Ammon's horn (tissue), 1 donor: ENCODE results near the gene ENO1.
"Not testable (repeated sequence)": the region's sequence is repeated elsewhere in the genome, so short reads cannot be mapped to it uniquely, and the experiment has no call there.

ENCODE experiments used
- DNase-seq: peaks from one replicate; pipeline ENCODE4 v3.0.0-alpha.2; 2016; ENCODE audit warnings: low spot score

ENO1 gene

DNA sequence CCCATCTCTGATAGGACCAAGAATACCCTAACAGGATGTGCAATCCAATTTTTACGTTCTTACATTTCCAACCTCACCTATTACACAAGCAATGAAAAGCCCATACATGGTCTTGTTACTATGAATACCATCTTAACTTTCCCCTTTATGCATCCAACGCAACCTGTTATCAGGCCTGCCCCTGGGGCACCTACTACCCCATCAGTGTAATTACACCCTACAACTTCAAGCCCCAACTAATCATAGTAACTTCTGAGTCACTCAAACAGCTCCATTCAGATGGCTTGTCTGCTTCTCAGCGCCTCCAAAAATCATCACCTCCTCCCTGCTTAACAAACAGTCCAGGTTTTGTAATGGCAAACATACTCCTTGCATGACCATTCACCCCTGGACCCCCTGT lies 18.3 kb upstream of the ENO1 start:
- DNase-seq = not testable (repeated sequence)

DNA sequence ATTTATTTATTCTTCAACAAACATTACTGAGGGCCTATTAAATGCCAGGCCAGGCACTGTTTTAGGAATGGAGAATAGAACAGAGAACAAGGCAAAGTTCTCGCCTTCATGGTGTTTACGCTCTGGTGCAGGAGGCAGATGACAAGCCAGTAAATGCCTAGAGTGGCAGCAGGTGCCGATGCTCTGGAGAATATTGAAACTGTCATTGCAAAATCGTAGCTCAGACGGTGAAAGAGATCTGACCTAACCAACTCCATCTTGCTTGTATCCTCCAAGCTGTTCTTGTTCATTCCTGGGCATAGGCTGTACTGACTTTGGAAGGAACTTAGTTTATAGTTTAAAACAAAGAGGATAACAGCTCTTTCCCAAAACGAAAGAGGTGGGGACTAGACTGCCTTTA lies 13.5 kb upstream of the ENO1 start:
- DNase-seq = no peak

DNA sequence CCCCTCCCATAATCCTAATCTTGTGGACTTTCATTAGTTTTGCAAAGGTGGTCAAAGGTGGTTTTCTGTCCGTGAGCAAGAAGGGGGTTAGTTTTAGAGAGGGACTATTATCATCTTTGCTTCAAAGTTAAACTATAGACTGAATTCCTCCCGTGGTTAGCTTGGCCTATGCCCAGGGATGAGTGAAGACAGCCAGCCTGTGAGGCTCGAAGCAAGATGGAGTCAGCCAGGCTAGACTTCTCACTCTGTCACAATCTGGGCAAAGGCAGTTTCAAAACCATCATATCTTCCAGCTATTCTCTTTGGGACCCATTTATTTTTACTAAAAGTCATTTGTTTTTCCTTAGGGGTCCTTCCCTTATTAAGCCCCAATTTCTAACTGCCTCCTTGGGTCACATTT lies 12.9 kb upstream of the ENO1 start:
- no peak for DNase-seq

DNA sequence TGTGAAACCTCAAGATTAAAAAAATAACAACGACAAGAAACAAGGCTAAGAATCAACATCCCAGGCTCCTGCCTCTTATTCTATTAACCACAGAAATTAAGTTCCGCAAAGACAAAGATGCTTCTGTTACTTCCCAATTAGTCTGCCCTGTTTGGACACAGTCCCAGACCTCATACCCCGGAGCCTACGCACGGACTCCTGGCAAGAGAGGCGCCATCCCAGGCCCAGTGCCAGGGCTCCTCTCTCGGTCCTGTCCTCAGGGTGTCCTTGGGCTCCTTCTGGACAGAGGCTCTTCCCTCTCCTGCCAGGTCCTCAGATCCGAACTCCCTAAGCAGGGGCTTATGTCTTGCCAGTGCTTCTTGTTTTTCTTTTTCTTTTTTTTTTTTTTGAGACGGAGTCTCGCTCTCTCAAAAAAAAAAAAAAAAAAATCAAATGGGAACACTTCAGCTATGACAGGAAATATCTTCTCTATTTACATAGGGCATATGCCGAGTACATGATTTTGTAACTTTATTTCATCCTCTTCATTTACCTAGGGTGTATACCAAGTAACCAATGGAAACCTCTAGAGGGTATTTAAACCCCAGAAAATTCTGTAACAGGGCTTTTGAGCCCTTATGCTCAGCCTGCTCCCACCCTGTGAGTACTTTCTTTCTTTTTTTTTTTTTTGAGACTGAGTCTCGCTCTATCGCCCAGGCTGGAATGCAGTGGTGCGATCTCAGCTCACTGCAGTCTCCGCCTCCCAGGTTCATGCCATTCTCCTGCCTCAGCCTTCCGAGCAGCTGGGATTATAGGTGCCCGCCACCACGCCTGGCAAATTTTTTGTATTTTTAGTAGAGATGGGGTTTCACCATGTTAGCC lies 11.7 kb upstream of the ENO1 start:
- DNase-seq = peak; percentile 92

DNA sequence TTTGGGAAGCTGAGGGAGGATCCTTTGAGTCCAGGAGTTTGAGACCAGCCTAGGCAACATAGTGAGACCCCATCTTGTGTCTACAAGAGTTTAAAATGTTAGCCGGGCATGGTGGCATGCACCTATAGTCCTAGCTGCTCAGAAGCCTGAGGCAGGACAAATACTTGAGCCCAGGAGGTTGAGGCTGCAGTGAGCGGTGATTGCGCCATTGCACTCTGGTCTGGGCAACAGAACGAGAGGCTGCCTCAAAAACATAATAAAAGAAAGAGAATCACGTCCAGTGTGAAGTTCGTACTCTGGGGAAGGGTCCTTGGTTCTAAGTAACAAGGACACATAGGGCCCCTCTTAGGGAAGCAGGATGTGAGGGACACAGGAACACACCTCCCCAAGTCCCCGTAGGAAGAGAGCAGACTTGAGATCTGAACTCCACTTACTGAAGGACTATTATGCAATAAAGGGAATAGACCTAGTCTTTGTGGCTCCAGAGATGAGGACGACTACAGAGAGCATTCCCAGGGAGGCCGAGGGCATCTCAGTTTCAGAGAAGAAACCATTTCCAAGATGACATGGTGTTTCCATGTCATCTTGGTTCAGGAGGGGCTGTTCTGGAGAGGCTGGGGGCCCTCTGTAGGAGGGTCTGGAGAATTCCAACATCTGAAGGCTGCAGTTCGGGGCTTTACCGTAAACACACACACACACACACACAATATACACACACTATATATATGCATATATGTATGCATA lies 10.8 kb upstream of the ENO1 start:
- no peak for DNase-seq

DNA sequence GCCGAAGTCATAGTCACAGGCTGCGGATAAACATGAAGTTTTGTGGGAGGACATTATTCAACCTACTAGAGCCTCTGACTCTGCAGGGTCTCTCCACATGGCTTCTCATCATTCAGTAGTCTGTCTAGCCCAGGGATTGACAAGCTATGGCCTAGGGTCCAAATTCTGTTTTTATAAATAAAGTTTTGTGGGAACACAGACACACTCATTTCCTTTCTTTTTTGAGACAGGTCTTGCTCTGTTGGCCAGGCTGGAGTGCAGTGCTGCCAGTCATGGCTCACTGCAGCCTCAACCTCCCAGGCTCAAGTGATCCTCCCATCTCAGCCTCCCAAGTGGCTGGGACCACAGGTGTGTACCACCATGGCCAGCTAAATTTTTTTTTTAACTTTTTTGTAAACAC lies 8.1 kb upstream of the ENO1 start:
- DNase-seq = no peak

DNA sequence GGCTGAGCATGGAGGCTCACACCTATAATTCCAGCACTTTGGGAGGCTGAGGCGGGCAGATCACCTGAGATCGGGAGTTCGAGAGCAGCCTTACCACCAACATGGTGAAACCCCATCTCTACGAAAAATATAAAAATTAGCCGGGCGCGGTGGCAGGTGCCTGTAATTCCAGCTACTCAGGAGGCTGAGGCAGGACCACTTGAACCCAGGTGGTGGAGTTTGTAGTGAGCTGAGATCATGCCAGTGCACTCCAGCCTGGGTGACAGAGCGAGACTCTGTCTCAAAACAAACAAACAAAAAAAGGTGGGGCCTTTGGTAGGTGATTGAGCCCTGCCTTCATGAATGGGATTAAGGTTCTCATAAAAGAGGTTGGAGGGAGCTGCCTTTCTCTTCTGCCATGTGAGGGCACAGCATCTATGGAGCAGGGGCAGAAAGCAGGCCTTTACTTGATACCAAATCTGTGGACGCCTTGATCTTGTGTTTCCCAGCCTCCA lies 7.6 kb upstream of the ENO1 start:
- not testable (repeated sequence) for DNase-seq

DNA sequence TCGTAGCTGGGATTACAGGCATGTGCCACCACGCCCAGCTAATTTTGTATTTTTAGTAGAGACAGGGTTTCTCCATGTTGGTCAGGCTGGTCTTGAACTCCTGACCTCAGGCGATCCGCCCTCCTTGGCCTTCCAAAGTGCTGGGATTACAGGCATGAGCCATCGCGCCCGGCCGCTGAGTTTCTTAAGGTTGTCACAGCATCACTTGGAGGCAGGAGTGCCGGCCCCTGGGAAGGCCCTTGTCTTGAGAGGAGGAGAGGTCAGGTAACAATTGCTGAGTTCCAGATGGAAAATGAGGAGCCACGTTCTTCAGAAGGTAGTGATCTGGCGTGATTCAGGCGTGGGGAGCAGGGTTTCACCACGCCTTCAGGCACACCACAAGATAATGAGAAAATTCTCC lies 5.6 kb upstream of the ENO1 start:
- DNase-seq = not testable (repeated sequence)

DNA sequence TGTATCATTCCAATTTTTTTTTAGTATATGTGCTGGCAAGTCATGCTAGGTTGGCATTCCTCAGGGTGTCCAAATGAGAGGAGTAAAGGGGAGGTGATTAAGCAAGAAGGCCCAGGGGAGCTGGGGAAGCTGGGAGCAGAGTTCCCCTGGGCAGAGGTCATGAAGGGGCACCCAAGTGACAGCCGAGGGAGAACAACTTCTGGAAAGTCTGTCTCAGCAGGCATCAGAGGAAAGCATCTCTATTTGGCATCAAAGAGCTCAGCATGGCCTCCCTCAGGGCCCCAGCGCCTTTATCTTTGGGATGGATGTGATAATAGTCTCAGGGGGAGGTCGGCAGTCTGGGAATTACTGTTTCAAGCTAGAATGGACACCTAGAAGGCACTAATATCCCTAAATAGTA lies 5.0 kb upstream of the ENO1 start:
- no peak for DNase-seq

DNA sequence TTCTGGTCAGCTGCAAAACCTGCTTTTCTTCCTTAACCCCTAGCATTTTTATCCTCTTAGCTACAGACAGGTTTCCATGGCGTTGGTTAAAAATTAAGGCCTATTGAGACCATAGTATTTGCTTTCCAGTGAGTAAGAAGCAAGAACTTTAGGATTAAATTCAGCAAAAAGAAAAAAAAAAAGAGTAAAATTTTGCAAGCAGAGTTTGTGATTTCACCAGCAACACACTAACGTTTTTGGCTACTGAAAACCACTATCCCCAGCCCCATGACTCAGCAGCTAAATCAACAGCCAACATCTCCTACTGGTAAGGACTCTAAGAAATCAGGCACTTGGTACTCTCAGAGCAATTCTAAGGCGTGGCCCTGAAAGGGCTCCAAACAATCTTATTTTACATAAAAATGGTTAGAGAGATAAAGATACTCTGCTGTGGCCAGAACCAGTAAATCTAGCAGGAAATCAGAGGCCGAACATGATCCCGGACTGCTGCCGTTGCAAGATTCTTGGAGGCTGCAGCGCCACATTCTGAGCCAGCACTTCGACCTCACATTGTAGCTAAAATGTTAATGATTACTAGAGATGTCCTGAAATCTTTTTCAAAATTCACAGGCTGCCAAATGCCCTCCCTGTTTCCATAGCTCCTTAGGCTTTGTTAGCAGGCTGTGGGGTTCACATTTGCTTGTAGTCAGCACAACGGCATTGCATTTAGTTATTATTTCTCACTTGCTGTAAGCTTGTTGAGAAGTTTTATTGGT lies 1.6 kb upstream of the ENO1 start:
- peak; percentile 52 for DNase-seq

DNA sequence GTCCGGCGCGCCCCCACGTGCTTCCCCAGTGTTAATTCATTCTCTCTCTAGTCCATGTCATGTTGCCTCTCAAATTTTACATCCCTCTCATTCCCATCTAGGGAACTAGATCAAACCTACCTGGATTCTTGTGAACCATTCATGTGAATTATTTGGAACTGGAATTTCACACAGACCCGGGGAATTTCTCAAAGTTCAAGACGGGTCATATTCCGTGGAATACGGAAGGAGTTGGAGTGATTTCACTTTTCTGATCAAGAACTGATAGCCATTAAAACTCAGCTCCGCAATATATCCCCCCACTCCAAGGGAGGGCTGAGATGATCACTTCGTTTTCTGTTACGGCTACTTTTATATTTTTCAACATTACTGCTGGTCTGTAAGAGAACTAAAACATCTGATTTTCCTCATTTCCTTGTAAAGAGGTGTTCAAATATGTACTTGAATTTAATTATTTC lies 1.0 kb upstream of the ENO1 start:
- DNase-seq = no peak

DNA sequence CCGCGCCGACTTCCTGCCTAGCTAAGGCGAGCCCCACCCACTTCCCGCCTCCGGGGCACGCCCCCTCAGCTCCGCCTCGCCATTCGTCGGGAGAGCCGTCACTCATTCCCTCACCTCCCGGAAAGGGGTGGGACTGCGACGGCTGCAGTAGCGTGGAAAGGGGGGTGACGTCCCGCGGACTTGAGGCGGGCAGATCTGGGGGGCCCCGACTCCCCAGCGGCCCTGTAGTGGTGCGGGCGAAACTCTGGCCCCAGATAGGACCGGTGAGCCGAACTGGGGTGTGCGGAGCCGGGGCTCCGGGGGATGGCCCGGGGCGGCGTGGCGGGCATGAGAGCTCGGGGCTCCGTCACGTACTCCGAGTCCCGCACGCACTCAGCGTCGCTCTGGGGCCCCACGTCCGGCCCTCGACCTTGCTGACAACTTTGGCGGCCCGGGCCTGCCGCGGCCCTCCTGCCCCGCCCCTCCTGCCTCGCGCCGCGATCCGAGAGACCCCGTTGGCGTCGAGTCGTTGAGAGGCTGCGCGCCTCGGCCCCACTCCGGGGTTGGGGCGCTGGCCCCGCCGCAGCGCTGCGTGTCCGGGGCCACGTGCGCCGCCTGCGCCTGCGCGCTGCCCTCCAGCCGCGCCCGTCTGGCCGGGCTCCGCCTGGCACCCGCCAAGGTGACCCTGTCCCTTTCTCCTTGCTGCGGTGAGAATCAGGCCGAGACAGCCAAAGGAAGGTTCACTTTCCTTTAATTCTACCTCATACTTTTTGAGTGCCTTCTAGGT lies 395 bp upstream of the ENO1 start:
- DNase-seq = peak; percentile 99

DNA sequence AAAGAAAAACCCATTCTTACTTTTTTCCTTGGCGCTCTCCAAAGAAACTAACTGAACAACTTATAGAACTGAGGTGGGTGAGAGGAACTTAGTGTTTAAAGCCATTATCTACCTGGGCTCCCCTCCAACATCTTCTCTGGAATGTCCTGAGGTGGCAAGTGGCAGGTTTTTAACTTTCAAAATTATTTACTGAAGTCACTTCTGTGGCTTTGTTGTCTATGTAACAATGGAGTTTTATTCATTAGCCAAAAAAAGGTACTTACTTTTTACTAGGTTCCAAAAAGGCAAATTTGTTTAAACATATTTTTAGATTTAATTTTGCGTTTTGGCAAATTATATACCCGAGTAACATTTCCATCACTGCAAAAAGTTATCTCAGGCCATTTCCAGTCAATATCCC lies 2.4 kb downstream of the ENO1 start:
- no peak for DNase-seq

DNA sequence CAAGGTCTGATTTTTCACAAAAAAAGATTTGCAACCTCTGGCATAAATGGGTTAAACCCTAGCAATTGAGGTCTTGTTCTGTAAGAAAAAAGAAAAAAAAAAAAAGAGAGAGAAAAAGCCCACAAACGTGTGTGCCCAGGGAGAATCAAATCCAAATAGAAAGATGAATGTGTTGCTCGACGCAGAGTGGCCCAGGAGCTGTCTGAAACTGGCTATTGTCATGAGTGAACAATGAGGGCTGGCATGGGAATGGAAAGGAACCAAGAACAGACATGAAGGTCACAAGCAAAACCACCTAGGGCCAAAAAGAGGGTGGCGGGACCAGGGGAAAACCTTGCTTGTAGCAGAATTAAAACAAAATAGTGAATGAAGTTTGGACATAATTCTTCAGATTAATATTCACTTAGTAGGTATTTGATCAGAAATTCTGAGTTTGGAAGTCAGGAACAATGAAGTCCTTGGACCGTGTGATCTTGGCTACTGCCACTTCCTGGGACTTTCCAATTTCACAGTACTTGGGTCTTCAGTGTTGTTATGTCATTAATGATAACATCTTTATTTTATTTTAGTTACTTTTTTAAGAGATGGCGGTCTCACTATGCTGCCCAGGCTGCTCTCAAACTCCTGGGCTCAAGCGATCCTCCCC lies 3.1 kb downstream of the ENO1 start:
- DNase-seq = peak; percentile 71

DNA sequence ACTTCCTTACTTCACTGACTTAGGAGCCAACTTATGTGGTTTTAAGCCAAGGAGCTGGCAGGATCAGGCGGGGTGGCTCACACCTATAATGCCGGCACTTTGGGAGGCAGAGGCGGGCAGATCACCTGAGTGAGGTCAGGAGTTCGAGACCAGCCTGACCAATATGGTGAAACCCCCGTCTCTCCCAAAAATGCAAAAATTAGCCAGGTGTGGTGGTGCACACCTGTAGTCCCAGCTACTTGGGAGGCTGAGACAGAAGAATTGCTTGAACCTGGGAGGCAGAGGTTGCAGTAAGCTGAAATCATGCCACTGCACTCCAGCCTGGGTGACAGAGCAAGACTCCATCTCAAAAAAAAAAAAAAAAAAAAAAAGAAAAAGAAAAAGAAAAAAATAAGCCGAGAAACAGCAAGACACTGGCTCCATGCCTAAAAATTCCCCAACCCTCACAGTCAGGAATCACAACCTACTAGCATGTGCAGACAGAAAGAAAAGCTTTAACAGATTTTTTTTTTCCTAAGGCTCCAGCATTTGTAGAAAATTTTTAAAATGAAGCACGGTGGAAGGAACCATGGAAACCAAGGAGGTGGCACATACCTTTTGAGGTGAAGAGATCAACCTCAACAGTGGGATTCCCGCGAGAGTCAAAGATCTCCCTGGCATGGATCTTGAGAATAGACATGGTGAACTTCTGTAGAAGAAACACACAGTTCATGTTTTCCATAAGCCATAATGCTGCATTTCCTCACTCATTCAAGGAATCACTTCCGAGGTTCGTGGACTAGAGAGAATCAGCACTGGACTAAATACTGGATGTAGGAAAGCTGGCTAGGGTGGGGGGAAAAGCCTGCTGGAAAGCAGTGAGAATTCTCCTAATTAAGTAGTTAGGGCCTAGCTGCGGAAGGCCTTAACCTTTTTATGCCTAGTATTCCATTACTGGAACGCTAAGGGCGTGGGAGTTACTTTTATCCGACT lies 4.0 kb downstream of the ENO1 start:
- DNase-seq = no peak

DNA sequence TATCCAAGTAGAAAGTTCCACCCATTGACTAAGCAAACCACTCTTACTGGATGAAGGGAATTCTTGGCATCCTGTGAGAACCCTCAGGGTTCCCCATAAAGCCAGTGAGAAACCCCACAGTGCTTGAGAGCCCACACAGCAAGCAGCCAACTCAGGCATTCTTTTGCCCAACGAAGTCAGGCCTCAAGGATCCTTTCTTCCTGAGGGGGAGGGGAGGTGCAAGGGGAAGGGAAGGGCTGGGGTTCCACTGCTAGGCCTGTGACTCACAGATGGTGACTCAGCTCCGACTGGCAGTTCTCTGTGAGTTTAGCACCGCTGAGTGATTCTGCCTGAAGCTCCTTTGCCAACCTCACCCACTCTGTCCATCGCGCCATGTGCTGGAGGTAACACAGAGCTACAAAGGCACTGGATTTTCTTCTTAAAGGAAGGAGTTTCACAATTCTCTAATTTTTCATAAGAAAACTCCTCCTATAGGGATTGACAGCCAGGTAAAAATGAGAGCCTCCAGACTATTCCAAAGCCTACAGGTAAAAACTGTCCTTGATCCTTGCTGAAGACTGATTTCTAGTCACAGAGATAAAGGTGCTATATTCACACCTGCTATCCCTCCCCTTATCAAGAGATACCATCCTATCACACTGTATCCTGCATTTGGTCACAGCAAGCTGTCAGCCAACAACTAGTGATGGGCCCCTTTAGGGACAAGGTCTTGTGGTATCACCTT lies 4.8 kb downstream of the ENO1 start:
- peak; percentile 89 for DNase-seq

DNA sequence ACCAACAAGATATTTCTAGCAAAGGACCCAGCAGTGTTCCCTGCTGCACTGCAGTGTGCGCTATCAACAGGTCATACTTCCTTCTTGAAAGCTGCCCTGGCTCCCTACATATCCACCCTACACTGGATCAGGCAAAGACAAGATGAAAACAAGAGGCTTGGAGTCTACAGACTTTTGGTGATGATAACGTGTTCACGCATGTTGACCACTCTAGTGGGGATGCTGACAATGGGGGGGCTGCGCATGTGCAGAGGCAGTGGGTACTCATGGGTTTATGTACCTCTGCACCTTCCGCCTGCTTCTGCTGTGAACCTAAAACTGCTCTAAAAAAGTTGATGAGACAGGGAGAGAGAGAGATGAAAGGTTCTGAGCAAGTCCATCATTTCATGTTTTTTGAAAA lies 5.5 kb downstream of the ENO1 start:
- no peak for DNase-seq

DNA sequence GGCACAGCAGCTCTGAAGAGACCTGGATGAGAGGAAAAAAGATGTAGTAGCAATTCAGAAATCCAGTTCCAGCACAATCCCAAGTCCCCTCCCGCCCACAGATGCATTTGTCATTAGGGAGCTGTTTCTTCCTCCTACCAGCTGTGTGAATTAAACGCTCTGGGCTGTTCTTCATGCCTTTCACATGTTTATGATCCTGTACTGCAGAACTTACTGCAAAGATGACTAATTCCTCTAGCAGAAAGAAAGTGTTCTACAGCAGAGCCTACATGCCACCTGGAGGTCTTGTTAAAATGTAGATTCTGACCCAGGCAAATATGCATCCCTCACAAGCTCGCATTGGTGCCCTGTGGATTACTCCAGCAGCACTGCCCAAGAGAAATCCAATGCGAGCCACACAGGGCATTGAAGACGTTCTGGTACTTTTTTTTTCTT lies 6.5 kb downstream of the ENO1 start:
- peak; percentile 53 for DNase-seq

DNA sequence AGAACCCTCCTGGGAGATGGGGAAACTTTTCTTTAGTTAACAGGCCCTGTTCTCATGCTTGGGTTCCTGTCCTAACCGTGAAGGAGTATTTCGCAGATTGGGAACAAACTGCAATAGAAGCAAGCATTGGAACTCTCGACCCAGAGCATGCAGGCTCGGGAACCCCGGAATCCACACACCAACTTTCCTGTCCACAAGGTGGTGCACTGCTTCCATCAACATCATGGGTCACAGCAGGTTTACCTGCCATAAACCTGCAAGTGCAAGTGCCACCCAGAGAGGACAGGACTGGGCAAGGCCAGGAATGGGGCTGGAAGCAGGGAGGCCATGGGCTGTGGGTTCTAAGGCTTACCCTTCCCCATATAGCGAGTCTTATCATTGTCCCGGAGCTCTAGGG lies 6.9 kb downstream of the ENO1 start:
- no peak for DNase-seq
